ENCODE data around the gene MAP1LC3B.

MAP1LC3B gene

DNA sequence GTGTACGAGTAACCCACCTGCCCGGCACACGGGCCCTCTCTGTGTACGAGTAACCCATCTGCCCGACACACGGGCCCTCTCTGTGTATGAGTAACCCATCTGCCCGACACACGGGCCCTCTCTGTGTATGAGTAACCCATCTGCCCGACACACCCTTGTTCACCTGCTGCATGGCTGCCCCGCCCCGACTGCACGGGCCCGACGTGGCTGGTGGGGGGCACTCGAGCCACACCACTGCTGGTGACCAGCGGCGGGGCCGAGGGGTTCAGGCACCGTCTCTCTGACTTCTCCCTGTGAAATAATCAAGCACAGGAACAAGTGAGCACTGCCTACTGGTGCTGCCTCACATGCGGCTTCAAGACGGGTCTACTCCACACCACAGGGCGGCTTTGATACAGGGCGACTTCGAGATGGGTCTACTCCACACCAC lies 22.1 kb downstream of the MAP1LC3B start:
- no peak for TF ChIP-seq GATA1 (IDR thresholded peaks at IDR 0.05; ENCODE audit: low read depth, low read length)
- no peak for TF ChIP-seq POLR2A (IDR thresholded peaks at IDR 0.05; ENCODE audit: low read length)
- DNase-seq = no peak

DNA sequence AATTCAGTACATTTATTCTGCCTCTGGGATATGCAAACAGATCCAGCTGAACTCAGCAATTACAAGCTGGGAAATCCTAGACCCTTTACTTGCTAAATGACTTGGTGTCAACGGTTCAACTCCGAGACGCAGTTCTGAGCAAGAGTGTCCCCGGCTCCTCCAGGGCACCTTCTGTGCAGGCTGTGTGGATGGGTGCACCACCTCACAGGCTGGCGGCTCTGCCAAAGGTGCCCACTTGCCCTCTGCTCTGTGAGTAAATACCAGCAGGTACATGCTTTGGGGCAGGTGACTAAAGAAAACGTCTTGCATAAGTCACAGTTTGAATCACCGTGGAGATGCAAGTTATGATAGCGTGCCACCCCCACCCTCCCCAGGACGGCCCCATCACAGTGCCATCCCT lies 23.3 kb downstream of the MAP1LC3B start:
- TF ChIP-seq GATA1 (IDR thresholded peaks at IDR 0.05; ENCODE audit: low read depth, low read length) (no peak), POLR2A (IDR thresholded peaks at IDR 0.05; ENCODE audit: low read length) (no peak)
- DNase-seq = no peak

- TF ChIP-seq GATA1 (IDR thresholded peaks at IDR 0.05; ENCODE audit: low read depth, low read length) (no peak), POLR2A (IDR thresholded peaks at IDR 0.05; ENCODE audit: low read length) (no peak)
- DNase-seq = peak; percentile 25 to 50
Measured at GRCh38 chr16:87416826-87417527, 24.8 kb downstream of the MAP1LC3B start.

DNA sequence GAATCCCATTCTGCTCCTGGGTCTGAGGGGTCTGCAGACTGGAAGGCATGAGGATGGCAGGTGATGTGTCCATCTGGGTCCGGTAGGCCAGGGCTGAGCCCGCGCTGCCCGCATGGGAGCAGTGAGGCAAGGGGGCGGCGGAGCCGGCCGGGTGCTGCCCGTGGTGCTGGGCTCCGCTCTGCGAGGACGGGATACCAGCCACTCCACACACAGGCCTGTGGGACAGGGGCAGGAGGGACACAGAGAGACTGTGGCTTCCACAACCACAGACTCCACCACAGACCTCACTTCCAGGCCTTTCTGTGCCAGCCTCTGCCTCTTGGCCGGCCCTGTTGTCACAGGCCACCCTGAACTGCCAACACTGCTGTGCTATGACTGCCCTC lies 25.4 kb downstream of the MAP1LC3B start:
- TF ChIP-seq POLR2A (IDR thresholded peaks at IDR 0.05; ENCODE audit: low read length) (no peak), GATA1 (IDR thresholded peaks at IDR 0.05; ENCODE audit: low read depth, low read length) (no peak)
- no peak for DNase-seq

- TF ChIP-seq GATA1 (IDR thresholded peaks at IDR 0.05; ENCODE audit: low read depth, low read length) (no peak), POLR2A (IDR thresholded peaks at IDR 0.05; ENCODE audit: low read length) (no peak)
- DNase-seq = no peak
Measured at GRCh38 chr16:87418216-87418615, 26.1 kb downstream of the MAP1LC3B start.

- TF ChIP-seq POLR2A (IDR thresholded peaks at IDR 0.05; ENCODE audit: low read length) (no peak), GATA1 (IDR thresholded peaks at IDR 0.05; ENCODE audit: low read depth, low read length) (no peak)
Measured at GRCh38 chr16:87418644-87419043, 26.5 kb downstream of the MAP1LC3B start.

DNA sequence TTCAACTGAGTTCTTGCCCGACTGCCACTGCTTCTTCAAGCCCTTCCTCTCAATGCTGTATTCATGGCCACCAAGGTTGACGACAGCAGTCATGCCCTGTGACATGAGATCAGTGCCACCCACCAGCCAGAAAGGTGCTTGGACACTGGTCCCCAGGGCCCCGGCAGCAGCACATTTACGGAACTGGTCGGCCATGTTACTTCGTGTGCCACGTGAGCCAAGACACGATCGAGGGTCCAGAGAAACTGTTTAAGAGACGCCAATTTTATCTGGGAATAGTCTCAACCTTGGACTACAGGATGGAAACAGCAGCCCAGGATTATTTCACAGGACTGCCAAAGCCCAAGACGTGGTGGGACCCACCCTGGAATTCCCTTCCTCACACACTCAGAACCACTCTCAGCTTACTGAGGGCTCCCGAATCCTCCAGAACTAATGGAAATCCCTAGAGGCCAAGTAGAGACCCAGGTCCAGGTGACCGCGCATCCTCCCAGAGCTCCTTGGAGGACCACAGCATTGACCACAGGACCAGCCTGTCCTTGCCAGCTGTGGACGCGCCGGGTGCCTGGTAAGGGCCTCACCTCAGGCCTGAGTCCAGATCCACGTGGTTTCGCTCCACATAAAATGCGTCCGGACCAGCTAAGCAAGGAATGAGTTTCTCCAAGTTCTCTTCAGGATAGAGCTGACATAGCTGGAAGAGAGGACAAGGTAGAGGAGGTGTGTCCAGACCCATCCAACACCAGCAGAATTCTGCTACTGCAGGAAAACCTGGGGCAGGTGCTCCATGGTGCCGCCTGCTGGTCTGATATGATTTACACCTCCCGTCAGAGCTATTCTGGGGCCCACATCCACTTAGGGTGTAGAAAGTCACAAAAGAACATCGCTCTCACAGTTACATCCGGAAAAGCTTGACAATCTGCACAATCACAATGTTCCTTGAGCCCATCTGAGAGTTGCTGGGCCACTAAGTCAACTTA lies 28.2 kb downstream of the MAP1LC3B start:
- TF ChIP-seq POLR2A (IDR thresholded peaks at IDR 0.05; ENCODE audit: low read length) = no peak
- no peak for TF ChIP-seq GATA1 (IDR thresholded peaks at IDR 0.05; ENCODE audit: low read depth, low read length)
- peak in 1 of 2 experiments; percentile 50 for DNase-seq

More at GRCh38 chr16:87418644-87419043, 26.5 kb downstream of the MAP1LC3B start:
- no peak for DNase-seq

DNA sequence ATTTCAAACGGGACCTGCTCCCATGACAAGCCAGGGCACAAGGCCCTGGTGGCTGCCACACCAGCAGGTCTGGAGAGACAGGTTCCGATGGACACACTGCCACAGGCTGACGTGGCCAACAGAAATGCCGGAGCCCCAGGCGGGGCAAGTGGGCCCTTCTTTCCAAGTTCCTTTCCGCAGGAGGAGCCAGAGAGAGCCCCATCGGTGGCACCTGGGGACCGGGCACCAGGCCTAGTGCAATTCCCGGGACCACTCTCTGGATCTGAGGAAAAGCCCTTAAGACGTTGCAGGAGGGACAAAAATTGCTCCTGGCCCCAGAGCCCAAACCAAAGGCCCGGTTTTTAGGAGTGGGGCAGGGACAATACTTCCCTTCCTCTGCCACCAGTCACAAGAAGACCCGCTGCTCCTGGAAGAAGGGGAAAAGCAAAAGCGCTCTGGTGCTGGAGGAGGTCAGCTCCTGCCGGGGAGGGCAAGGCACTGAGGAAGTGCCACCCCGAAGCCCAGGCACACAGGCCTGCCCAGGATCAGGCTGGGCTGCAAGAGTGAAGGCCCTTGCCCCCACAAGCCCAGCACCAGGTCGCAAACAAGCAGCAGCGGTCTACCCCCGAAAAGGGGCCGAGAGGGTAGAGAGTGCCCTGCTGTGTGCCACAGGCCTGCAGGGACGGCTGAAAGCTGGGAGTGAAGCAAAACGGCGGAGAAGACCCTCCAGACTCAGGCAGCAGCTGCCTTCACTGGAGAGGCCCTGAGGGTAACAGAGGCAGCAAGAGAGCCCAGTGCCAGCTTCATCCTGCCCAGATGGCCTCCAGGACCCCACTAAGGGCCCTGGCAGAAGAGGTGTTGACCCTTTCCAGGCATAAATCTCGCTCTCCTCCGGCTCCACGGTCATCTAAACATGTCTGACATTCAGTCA lies 29.1 kb downstream of the MAP1LC3B start:
- no peak for TF ChIP-seq GATA1 (IDR thresholded peaks at IDR 0.05; ENCODE audit: low read depth, low read length)
- no peak for TF ChIP-seq POLR2A (IDR thresholded peaks at IDR 0.05; ENCODE audit: low read length)

DNA sequence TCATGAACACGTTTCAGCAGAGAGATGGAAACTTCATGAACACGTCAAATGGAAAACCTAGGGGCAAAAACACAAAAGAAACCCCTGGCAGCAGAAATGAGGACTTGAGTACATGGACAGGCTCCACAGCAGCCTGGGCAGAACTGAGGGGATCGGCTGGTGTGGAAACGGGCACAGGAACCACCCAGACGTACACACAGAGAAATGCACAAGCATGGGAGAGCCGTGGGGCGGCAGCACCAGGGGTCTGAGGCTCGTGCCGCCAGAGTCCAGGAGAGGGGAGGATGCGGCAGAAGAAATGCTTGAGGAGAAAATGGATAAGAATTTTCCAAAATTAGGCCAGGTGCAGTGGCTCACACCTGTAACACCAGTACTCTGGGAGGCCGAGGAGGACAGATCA lies 30.0 kb downstream of the MAP1LC3B start:
- DNase-seq = no peak
- TF ChIP-seq GATA1 (IDR thresholded peaks at IDR 0.05; ENCODE audit: low read depth, low read length) = no peak
- TF ChIP-seq POLR2A (IDR thresholded peaks at IDR 0.05; ENCODE audit: low read length) = no peak

More for the DNA sequence above, 29.1 kb downstream of the MAP1LC3B start:
- DNase-seq = no peak

DNA sequence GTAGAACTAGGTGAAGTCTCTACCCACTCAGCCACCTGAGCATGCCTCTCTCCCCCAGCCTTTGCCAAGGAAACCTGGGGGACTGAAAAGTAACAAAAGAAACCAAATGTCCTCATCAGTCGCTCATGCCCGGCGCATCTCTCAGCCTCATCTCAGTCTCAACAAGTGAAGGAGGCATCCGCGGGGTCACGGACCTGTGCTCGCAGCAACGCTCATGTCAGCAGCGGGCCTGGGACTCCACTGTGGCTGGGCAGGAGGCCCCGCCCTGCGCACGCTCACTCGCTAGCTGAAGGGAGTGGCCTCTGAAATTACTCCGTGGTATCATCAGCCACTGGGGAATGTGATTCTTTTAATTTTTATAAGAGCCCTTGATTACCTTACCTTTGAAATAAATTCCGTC lies 31.3 kb downstream of the MAP1LC3B start:
- TF ChIP-seq POLR2A (IDR thresholded peaks at IDR 0.05; ENCODE audit: low read length) (no peak), GATA1 (IDR thresholded peaks at IDR 0.05; ENCODE audit: low read depth, low read length) (no peak)
- no peak for DNase-seq

DNA sequence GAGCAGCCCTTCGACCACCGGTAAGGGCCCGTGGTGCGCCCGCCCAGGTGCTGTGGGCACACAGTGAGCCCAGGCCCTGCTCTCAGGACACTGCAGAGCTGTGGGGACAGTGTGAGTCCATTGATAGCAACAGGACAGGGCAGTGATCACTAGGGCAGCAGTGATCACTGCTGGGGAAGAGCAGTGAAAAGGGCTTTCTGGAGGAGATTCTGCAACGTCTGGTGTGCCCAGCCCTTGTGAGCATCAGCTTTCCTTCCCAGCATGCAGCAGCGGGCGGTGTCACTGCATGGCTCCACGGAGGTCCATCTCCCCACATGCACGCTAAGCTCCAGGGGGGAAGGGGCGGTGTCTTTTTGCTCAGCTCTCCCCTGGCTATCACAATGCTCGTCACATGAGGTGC lies 32.1 kb downstream of the MAP1LC3B start:
- no peak for DNase-seq
- TF ChIP-seq GATA1 (IDR thresholded peaks at IDR 0.05; ENCODE audit: low read depth, low read length) = no peak
- no peak for TF ChIP-seq POLR2A (IDR thresholded peaks at IDR 0.05; ENCODE audit: low read length)

DNA sequence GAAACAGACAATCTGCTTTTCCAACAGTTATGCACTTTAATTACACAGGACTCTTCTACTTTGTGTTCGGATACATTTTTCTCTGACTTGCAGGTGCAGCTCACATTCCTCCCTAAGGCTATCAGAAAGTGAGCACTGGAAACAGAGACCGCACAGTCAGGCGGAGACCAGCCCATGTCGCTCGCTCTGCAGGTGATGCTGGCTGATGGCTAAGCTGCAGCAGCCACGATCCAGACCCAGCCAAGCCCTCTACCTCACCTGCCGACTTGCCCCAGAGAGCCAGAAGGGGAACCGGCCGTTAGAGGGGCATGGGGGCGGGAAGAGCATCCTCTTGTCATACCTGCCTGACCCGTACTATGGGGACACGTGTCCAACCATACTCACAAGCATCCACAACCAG lies 33.8 kb downstream of the MAP1LC3B start:
- DNase-seq = no peak

DNA sequence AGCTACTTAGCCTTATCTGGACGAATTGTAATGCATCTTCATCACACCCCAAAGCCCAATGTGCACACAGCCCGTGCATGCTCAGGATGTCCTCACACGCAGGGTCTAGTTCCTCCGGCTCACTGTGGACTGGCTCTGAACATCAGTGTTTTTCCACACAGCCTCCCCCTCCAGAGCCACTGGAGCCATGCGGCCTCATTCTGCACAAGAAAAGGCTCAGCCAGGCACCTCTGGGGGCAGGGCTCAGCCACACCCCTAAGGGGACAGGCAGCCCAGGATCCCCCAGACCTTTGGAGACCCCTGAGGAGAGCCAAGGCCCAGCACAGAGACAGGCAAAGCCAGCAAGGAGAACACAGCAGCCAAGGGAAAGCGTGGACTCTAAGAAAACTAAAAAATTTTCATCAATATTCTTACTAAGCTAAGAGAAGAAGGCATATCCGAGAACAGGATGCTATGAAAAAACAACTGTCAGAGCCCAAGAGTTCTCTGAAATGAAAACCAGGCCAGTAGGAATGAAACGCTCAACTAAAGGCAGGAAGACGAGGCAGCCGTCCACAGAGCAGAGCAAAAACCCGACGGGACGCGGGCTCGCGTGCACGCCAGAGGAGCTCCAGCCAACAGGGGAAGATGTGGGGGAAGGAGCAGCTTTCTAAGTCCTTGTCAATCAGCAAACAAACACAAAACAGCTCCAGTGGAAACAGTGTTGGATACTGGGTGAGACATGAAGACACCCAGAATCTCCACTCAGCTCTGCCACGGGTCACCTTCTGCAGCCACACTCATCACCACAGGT lies 34.5 kb downstream of the MAP1LC3B start:
- TF ChIP-seq POLR2A (IDR thresholded peaks at IDR 0.05; ENCODE audit: low read length) (no peak), GATA1 (IDR thresholded peaks at IDR 0.05; ENCODE audit: low read depth, low read length) (no peak)
- DNase-seq = no peak

More for the DNA sequence above, 33.8 kb downstream of the MAP1LC3B start:
- TF ChIP-seq POLR2A (IDR thresholded peaks at IDR 0.05; ENCODE audit: low read length) = no peak
- TF ChIP-seq GATA1 (IDR thresholded peaks at IDR 0.05; ENCODE audit: low read depth, low read length) = no peak
